Measurements from ENCODE around the gene RALB. TPM values are rescaled to one million over a fixed set of nuclear protein-coding genes. Genes with fewer than 3 reads are reported as not detected.
A peak's percentile ranks its signal among the peaks of the same experiment; 100 is the strongest.

Gene RALB
- total and polyA plus RNA-seq, 2 of the 8 experiments (the other 6 are each of a cell fraction or from before 2014, with no cell fraction given): 12.0 to 16.6 TPM

DNA sequence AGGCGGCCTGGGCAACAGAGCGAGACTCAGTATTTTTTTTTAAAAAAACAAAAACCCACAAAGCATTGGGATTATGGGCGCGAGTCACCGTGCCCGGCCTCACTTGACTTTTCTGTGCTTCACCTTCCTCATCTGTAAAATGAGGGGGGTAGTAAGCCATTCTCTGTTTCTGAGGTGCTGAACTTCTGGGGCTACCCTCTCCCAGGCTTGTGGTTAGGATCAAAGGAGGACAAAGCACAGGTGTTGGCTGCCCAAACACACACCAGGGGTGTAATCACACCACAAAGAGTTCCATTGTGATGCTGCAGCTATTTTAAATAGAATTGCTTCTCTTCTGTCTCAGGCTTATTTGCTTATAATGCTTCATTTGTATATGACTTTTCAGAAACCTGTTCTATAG lies 57.5 kb downstream of the RALB start:
- Histone ChIP-seq H3K27ac (ENCODE audit: low read depth, low read length) (no peak overlapping the region), H3K23ac (ENCODE audit: insufficient read length) (no peak overlapping the region), H2AK5ac (ENCODE audit: low read depth, low read length) (no peak overlapping the region), H4K91ac (replicated peaks; ENCODE audit: insufficient read length, low read length) (no peak overlapping the region), H3K4ac (replicated peaks; ENCODE audit: insufficient read length, low read depth, low read length) (no peak overlapping the region), H3K36me3 (ENCODE audit: control insufficient read depth in 2 of 4, insufficient read depth in 4 of 4, low read length in 3 of 4) (no peaks in the 10 kb centered on the region), H3K14ac (ENCODE audit: insufficient read length) (no peak overlapping the region), H4K5ac (ENCODE audit: insufficient read length, low read depth, low read length) (no peak overlapping the region), H3K4me2 (ENCODE audit: insufficient read depth in 1 of 2, low read depth in 2 of 2, low read length in 2 of 2) (0 out of 4 replicates have a peak overlapping the region, but pooled peaks of 1 of the 2 experiments have one; percentile 9), H2BK12ac (ENCODE audit: low read depth, low read length) (no peak overlapping the region), H2BK5ac (ENCODE audit: low read depth, low read length) (no peak overlapping the region), H2BK20ac (ENCODE audit: low read length) (no peak overlapping the region), H3K79me1 (ENCODE audit: low read depth, low read length) (no peaks in the 10 kb centered on the region), H3K9ac (replicated peaks in 1 of 4; ENCODE audit: extremely low read depth in 1 of 4, low read depth in 3 of 4, low read length in 3 of 4) (no peak overlapping the region), H4K8ac (ENCODE audit: extremely low read depth, insufficient read depth, low read length) (no peak overlapping the region), H2BK15ac (ENCODE audit: low read length) (no peak overlapping the region), H2BK120ac (replicated peaks; ENCODE audit: low read depth, low read length) (no peak overlapping the region), H3K79me2 (ENCODE audit: control insufficient read depth in 1 of 2, insufficient read depth in 2 of 2, low read length in 2 of 2) (no peaks in the 10 kb centered on the region), H4K20me1 (replicated peaks in 1 of 2; ENCODE audit: control insufficient read depth in 1 of 2, insufficient read depth in 2 of 2, low read length in 2 of 2) (peaks cover 0 to 1% of the 10 kb centered on the region in 2 experiments), H3K4me3 (ENCODE audit: extremely low read depth in 1 of 4, insufficient read depth in 2 of 4, low read depth in 3 of 4, low read length in 4 of 4) (no peak overlapping the region), H3K4me1 (replicated peaks in 1 of 4; ENCODE audit: control insufficient read depth in 3 of 4, insufficient read depth in 4 of 4, low read length in 3 of 4) (peaks cover 1 to 3% (median 2%) of the 10 kb centered on the region in 4 experiments; a peak in 4 of 7 replicates), H3K27me3 (replicated peaks in 1 of 4; ENCODE audit: control insufficient read depth in 3 of 4, extremely low read depth in 1 of 4, insufficient read depth in 3 of 4, low read length in 3 of 4) (peaks cover 4 to 49% (median 32%) of the 10 kb centered on the region in 4 experiments), H3K18ac (ENCODE audit: extremely low read depth, low read length) (no peak overlapping the region), H3K9me3 (ENCODE audit: insufficient read depth in 2 of 2, low read depth in 1 of 2, low read length in 1 of 2) (no peaks in the 10 kb centered on the region), H2AFZ (ENCODE audit: low read length) (no peak overlapping the region), H3K56ac (replicated peaks; ENCODE audit: insufficient read length, low read depth, low read length) (no peak overlapping the region), H3K23me2 (ENCODE audit: low read depth, low read length) (no peaks in the 10 kb centered on the region)
- peak; percentile 91; the same call in 1 of the 2 replicates for TF ChIP-seq TCF12 (IDR thresholded peaks at IDR 0.05; ENCODE audit: low read depth, low read length)
- no peak for TF ChIP-seq RAD21 (IDR thresholded peaks at IDR 0.05 in 1 of 2, conservative IDR thresholded peaks at IDR 0.05 in 1 of 2; ENCODE audit: low read depth in 2 of 2, low read length in 2 of 2)
- peak; percentile 91 for TF ChIP-seq NANOG (IDR thresholded peaks at IDR 0.05; ENCODE audit: insufficient read depth, low read depth, low read length, poor library complexity, severe bottlenecking)
- DNase-seq (ENCODE audit: low read depth in 1 of 2, low spot score in 2 of 2) (no peak), FAIRE-seq (no peak)
- ChIA-PET CTCF (ENCODE audit: partially characterized antibody) (interaction anchor here (0.5 to 3.1 kb wide), 10 partner anchors 10 to 605 kb away, joined by 3 to 11 read pairs (median 4); no protein-coding TSS in a partner anchor), POLR2A (ENCODE audit: partially characterized antibody) (no interaction called here)
- 80% methylated on average over 6 of the region's 6 CpGs; no CpG with 5 or more reads in 1 of the 2 experiments for WGBS, 2 experiments (ENCODE audit: extremely low coverage in 1 of 2, insufficient coverage in 1 of 2, insufficient read length in 1 of 2, insufficient replicate concordance in 2 of 2, low coverage in 1 of 2, low lambda C conversion rate in 2 of 2, missing lambda C conversion rate in 1 of 2)
